Mucosa of descending colon (tissue), 3 donors: Measurements from ENCODE around the gene OTUD4. TPM values are rescaled to one million over a fixed set of nuclear protein-coding genes. Genes with fewer than 3 reads are reported as not detected.

ENCODE experiments used
- ATAC-seq: fragments of 200-7000 bp; cut with Tn5 transposase; one replicate; pipeline ENCODE4 v1.9.1; 2020; ENCODE audit warnings: mild to moderate bottlenecking, moderate library complexity
- DNase-seq, 3 donors: peaks; one replicate each; pipeline ENCODE4 v3.0.0-alpha.2; 2020
- H3K36me3 ChIP-seq: fragments of 200-600 bp; one replicate; pipeline ENCODE4 v1.8.0; 2021; ENCODE audit warnings: low read depth, mild to moderate bottlenecking
- H3K4me1 ChIP-seq: fragments of 200-600 bp; one replicate; pipeline ENCODE4 v1.8.0; 2021; ENCODE audit warnings: low read depth, mild to moderate bottlenecking
- H3K4me3 ChIP-seq: fragments of 200-600 bp; one replicate; pipeline ENCODE4 v1.8.0; 2021; ENCODE audit warnings: mild to moderate bottlenecking
- H3K9me3 ChIP-seq: fragments of 200-600 bp; one replicate; pipeline ENCODE4 v1.8.0; 2021; ENCODE audit warnings: mild to moderate bottlenecking
- intact Hi-C, 2 donors: fragments of 100-400 bp; cut with DNase I in 1 of 2; cut with micrococcal nuclease in 1 of 2; formaldehyde crosslinking; loops; one replicate each; pipeline versions ENCODE4 v1.11.0 to v1.11.1; 2022; cut with DNase I, micrococcal nuclease
- total RNA-seq, 3 donors: library from RNA; stranded (reverse); fragmentation: NEBNext Ultra II Directional in 2 of 3; extraction: Animal tissue kit (Norgen Biotek cat#: 25700) in 2 of 3; gene quantifications; one replicate each; pipeline versions ENCODE4 v1.2.1 to v1.2.4, GENCODE V29; 2021 to 2023
- TF ChIP-seq, protein P1 (sequence below): fragments of 200-600 bp; IDR thresholded peaks from one replicate; pipeline ENCODE4 v1.8.0; 2022; ENCODE audit warnings: antibody characterized with exemption, mild to moderate bottlenecking
- donor health status: DM: no; HTN: no; CAD: no; lungs with moderate emphysema.
- donor health status: DM: no; HTN: no; CAD: no.
- donor health status: DM: no; HTN: yes; CAD: no.

The OTUD4 gene
- total RNA-seq, 3 donors from 2014 or later, result 29.9 to 52.9 (median 38.4) TPM

DNA sequence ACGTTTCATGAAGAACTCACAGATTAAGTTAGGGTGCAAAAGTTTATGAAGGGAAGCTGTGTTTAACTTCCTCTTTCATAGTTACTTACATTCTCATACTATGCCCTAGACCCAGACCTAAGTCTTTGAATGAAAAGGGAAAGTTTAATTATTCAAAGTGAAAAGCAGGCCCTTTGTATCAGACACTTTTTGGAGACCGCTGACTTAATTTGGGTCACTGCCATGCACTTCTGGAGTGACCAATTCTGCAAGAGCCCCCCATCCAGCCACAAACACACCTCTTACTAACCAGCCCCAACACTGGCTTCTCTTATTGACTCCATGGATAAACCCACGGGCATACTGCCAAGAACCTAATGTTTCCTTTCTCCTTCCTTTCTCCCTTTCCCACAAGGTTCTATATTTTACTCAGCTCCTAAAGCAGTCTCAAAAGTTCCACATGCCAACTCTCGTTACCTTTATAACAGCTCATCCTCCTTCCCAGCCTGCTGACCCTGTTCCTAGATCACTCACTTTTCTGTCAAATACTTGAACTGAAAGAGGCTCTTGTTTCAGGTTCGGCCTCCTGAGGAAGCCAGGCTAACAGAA lies 47.8 kb downstream of the OTUD4 start:
- TF ChIP-seq, protein P1, sequence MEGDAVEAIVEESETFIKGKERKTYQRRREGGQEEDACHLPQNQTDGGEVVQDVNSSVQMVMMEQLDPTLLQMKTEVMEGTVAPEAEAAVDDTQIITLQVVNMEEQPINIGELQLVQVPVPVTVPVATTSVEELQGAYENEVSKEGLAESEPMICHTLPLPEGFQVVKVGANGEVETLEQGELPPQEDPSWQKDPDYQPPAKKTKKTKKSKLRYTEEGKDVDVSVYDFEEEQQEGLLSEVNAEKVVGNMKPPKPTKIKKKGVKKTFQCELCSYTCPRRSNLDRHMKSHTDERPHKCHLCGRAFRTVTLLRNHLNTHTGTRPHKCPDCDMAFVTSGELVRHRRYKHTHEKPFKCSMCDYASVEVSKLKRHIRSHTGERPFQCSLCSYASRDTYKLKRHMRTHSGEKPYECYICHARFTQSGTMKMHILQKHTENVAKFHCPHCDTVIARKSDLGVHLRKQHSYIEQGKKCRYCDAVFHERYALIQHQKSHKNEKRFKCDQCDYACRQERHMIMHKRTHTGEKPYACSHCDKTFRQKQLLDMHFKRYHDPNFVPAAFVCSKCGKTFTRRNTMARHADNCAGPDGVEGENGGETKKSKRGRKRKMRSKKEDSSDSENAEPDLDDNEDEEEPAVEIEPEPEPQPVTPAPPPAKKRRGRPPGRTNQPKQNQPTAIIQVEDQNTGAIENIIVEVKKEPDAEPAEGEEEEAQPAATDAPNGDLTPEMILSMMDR, result no peak
- H3K36me3 ChIP-seq, result peaks cover under 1% of the 10 kb centered on the region
- intact Hi-C loops, result no loop called here
- no peak overlapping the region for H3K4me3 ChIP-seq
- H3K9me3 ChIP-seq, result no peaks in the 10 kb centered on the region
- ATAC-seq (no peak), DNase-seq (peak in 1 of 3 donors; percentile 6)
- H3K4me1 ChIP-seq, result no peaks in the 10 kb centered on the region

DNA sequence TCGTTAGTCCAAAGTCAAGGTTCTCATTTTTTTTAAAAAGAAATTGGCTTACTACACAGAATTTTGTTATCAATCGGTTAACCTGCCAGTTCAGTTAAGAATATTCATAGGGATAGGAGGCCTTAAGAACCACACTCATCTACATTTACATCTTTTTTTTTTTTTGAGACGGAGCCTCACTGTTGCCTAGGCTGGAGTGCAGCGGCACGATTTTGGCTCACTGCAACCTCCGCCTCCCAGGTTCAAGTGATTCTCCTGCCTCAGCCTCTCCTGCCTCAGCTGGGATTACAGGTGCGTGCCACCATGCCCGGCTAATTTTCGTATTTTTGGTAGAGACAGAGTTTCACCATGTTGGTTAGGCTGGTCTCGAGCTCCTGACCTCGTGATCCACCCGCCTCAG lies 48.5 kb downstream of the OTUD4 start:
- intact Hi-C loops, result no loop called here
- no peaks in the 10 kb centered on the region for H3K4me1 ChIP-seq
- no peak for DNase-seq
- no peaks in the 10 kb centered on the region for H3K9me3 ChIP-seq
- no peak for ATAC-seq
- H3K4me3 ChIP-seq, result no peak overlapping the region
- H3K36me3 ChIP-seq, result no peaks in the 10 kb centered on the region
- TF ChIP-seq, protein P1, result no peak

DNA sequence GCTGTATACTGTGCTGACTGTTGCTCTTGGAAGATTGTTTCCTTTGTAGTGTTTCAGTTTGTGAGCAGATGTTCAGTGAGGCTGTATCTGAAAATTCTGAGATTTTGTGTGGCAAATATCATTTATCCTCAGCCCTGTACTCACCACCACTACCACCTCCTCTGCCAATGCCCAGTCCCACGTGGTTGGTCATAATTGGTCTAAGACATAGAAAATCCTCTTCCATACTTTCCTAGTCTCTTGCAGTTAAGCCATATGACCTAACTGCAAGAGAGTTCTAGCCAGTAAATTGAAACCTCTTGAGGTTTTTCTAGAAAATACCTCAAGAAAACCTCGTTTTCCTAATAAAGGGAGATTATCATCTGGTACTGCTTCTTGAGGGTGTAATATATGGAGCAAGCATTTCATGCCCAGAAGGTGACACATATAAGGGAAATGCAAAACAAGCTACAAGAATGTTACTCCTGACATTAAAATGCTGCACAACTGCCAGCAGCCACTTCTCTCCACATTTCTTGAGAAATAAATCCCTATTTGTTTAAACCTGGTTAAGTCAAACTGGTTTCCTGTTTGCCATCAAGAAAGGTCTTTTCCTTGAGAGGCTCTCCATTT lies 49.5 kb downstream of the OTUD4 start:
- H3K4me1 ChIP-seq, result no peaks in the 10 kb centered on the region
- no peaks in the 10 kb centered on the region for H3K9me3 ChIP-seq
- intact Hi-C loops, result no loop called here
- TF ChIP-seq, protein P1, result no peak
- DNase-seq (no peak), ATAC-seq (no peak)
- no peak overlapping the region for H3K4me3 ChIP-seq
- no peaks in the 10 kb centered on the region for H3K36me3 ChIP-seq

DNA sequence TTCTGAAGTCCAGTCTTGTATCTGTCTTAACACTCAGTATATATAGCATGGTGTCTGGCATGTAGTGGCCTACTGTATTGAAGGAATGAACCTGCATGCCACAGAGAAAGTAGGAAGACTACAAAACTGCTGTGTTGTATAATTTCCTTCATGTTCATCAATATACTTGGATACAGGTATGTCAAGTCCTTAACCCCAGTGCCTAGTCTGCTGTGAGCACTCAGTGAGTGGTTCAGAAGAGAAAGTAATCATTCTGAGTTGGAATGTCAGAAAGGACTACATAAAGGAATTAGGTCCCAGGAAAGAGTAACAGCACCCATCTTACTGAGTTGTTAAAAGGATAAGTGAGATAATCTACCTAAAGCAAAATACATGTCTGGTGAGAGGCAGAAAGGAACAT lies 50.3 kb downstream of the OTUD4 start:
- H3K36me3 ChIP-seq, result no peaks in the 10 kb centered on the region
- H3K4me3 ChIP-seq, result no peak overlapping the region
- intact Hi-C loops, result no loop called here
- no peak for ATAC-seq
- TF ChIP-seq, protein P1, result no peak
- no peaks in the 10 kb centered on the region for H3K4me1 ChIP-seq
- no peak for DNase-seq
- no peaks in the 10 kb centered on the region for H3K9me3 ChIP-seq

DNA sequence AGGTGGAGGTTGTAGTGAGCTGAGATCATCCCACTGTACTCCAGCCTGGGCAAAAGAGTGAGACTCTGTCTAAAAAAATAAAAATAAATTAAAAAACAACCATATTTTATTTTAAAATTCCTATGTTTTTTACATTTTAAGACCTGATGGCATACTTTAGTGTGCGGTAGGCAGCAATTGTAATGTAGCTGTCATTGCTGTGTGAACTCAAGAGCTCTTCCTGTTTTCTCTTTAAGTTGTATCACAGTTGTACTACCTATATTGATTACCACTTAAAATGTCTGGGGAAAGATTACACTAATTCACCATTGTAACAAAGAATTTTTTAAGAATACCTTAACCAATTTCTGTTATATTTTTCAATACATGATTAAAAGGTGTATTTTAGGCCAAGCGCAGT lies 55.0 kb downstream of the OTUD4 start:
- intact Hi-C loops, result no loop called here
- Histone ChIP-seq H3K36me3 (no peaks in the 10 kb centered on the region), H3K4me3 (no peak overlapping the region), H3K9me3 (no peaks in the 10 kb centered on the region), H3K4me1 (no peaks in the 10 kb centered on the region)
- no peak for ATAC-seq
- no peak for DNase-seq
- TF ChIP-seq, protein P1, result no peak

DNA sequence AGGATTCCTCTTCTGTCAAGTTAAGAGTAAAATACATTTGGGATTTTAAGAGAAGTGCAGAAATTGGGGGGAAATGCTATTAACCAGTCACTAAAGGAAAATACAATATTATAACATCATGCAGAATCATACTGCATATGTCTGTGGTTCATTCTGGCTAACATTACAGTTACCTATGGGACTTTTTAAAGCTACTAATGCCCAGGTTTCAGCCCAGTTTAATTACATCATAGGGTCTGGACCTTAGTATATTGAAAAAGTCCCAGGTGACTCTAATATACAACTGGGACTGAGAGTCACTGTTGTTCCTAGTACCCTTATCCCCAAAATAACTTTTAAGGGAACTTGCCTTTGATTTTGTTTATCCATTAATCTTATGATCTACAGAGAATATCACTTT lies 72.3 kb downstream of the OTUD4 start:
- no peaks in the 10 kb centered on the region for H3K9me3 ChIP-seq
- DNase-seq (no peak), ATAC-seq (no peak)
- peaks cover 5% of the 10 kb centered on the region for H3K36me3 ChIP-seq
- intact Hi-C loops, result no loop called here
- H3K4me1 ChIP-seq, result no peaks in the 10 kb centered on the region
- H3K4me3 ChIP-seq, result no peak overlapping the region
- TF ChIP-seq, protein P1, result no peak
